ENCODE measurements around the gene ZNF442.

- no peak for TF ChIP-seq POLR2AphosphoS5 (IDR thresholded peaks at IDR 0.05; ENCODE audit: borderline replicate concordance, low read depth, low read length)
- TF ChIP-seq EZH2 (IDR thresholded peaks at IDR 0.05), result no peak
These were observed 34.1 kb downstream of the ZNF442 start for GRCh38 chr19:12331211-12331941.

All from SK-N-MC (cell line).